Ovary (tissue), 3 donors: ENCODE data around the gene CYP4F11.
"Not testable (repeated sequence)": the region's sequence is repeated elsewhere in the genome, so short reads cannot be mapped to it uniquely, and the experiment has no call there.

Experiments used
- CTCF ChIP-seq, 3 donors: fragments of 450-650 bp in 2 of 3; fragments of 200-600 bp in 1 of 3; IDR thresholded peaks; one replicate each; pipeline versions ENCODE4 v1.5.1 to v1.8.0; 2016 to 2022; ENCODE audit warnings: antibody characterized with exemption in 3 of 3, mild to moderate bottlenecking in 1 of 3
- EP300 ChIP-seq: sonication (generic); formaldehyde crosslinking; IDR thresholded peaks from one replicate; pipeline ENCODE4 v1.6.1; 2017; ENCODE audit warnings: antibody characterized with exemption
- donor health status: DM: no; HTN: no; CAD: no.

- not testable (repeated sequence) for TF ChIP-seq CTCF (IDR thresholded peaks at IDR 0.05); EP300
These were observed 34.3 kb downstream of the CYP4F11 start for GRCh38 chr19:15900032-15900431.
